Measurements from ENCODE around the gene JMJD8.

Gene JMJD8

DNA sequence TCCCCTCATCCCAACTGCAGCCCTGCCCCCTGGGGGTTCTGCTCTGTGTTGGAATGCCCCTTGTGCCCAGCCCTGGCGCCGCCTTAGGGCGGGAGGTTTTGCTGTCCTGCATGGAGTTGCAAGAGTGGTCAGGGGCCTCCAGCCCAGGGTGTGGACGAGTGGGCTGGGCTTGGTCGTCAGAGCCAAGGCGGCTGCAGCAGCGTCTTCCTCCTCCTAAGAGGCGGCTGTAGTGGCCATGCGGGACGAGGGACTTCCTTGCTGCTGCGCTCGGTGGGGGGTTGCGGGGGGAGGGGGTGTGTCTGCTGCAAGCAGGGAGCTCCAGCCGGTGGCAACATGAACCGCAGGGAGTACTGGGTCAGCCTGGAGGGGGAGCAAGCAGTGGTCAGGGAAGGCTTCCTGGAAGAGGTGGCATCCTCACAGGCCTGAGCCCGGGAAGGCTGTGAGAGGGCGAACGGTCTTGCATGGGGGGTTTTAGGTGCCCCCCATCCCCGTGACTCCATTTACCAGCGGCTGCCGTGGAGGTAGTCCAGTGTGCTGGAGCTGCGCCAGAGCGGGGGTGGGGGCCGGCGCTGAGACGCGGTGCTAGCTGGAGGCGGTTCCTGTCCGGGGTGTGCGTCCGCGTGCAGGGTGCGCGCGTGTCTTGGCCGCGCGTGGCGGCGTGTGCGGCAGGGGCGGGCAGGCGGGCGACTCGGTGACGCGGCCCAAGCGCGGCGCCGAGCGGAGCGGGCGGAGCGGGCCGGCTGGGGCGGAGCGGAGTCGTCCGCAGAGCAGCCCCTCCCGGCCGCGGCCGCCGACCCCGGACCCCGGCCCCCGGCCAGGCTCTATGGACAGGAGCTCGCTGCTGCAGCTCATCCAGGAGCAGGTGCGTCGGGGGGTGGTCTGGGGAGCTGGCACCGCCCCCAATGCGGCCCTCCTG is 8.9 kb downstream of the JMJD8 start, which contains the start of gene RHBDL1:
TSS of gene RHBDL1 (plus strand) at position 704 of the 916 bp plus-strand sequence. CDS start at position 824, 120 bp downstream.
- DNase-seq, result no peak

DNA sequence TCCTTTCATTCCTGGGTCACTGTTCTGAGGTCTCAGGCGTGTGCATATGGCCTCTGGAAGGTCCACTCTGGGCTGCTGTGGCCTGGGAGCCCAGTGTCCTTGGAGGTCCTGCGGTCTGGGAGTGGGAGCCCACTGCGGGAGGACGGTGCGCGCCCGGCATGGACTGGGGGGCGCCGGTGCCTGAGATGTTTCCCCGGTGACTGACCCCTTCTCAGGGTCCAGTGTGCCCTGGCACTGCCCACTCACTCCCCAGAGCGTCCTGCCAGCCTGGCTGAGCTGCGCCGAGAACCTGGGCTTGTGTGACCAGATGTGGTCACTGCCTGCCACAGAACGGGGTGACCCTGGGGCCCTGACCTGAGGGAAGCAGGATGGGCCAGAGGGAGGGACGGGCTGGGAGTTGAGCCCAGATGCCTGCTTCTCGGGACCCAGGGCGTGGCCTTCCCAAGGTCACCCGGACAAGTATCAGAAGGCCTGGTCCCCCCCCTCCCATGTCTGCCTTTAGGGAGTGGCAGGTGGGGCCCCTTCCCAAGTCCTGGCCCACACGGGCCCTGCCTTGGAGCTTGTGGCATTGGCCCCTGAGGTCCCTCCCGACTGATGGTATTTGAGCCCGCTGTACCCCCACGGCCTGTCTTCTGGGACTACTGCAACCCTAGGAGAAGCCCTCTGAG is 9.8 kb downstream of the JMJD8 start:
- no peak for DNase-seq

DNA sequence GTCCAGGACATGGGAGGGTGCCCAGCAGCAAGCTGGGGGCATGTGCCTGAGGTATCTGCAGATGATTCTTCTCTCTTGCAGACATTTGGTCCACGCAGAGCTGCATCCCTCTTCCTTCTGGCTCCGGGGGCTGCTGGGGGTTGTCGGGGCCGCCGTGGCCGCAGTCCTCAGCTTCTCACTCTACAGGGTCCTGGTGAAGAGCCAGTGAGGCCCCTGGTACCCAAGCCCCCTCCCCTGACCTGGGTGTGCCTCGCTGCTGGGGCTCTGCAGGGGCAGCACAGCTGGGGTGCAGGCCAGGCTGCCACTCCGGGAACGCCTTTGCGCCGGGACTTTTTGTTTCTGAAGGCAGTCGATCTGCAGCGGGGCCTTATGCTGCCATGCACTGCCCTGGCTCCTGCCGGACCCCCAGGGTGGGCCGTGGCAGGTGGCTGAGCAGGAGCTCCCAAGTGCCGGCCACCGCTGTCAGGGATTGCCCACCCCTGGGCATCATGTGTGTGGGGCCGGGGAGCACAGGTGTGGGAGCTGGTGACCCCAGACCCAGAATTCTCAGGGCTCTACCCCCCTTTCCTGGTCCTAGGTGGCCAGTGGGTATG is 10.6 kb downstream of the JMJD8 start:
- DNase-seq, result no peak

DNA sequence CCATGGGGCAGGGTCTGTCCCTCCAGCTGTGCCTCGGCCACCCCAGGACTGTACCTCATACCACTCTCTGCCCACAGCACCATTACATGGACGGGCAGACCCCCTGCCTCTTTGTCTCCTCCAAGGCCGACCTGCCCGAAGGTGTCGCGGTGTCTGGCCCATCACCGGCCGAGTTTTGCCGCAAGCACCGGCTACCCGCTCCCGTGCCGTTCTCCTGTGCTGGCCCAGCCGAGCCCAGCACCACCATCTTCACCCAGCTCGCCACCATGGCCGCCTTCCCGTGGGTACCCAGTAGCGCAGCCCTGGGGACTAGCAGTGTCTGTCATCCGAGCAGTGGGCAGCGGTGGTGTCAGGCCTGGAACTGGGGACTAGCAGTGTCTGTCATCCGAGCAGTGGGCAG is 11.3 kb downstream of the JMJD8 start:
- DNase-seq, result no peak

DNA sequence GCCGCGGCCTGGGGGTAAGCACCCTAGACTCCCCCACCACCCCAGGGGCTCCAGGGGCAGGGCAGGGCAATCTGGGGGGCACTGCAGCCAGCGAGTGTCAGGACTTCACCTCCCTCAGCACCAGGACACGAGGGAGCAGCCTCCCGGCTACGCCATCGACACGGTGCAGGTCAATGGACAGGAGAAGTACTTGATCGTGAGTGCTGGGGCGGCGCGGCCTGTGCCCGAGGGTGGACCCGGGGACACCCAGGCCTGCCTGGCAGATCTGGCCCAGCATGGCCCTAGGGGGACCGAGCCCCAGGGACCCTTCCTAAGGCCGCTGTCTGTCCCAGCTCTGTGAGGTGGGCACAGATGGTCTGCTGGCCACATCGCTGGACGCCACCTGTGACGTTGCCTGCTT is 11.8 kb downstream of the JMJD8 start:
- no peak for DNase-seq

DNA sequence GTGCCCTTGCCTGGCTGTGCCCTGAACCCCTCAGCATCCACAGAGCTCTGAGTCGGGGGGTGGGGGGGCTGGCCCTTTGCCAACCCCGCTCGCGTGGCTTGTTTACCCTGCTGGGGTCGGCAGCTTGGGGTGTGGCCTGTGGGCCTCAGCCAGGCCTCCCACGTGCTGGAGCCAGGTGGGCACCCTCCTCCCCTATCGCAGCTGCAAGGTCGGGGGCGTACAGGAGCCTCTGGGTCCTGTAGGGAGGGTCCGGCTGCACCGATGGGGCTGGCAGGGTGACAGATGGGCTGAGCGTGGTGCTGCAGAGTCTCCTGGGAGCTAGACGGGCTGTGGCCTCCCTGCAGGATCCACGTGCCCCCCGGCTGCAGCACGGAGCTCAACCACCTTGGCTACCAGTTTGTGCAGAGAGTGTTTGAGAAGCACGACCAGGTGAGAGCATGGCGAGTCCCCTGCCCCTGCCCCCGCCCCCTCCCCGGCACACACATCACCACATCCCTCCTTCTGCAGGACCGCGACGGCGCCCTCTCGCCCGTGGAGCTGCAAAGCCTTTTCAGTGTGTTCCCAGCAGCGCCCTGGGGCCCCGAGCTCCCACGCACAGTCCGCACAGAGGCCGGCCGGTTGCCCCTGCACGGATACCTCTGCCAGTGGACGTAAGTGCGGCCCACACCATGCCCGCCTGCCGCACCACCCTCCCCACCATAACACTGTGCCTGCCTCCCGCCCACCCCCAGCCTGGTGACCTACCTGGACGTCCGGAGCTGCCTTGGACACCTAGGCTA is 12.6 kb downstream of the JMJD8 start:
- DNase-seq, result no peak

DNA sequence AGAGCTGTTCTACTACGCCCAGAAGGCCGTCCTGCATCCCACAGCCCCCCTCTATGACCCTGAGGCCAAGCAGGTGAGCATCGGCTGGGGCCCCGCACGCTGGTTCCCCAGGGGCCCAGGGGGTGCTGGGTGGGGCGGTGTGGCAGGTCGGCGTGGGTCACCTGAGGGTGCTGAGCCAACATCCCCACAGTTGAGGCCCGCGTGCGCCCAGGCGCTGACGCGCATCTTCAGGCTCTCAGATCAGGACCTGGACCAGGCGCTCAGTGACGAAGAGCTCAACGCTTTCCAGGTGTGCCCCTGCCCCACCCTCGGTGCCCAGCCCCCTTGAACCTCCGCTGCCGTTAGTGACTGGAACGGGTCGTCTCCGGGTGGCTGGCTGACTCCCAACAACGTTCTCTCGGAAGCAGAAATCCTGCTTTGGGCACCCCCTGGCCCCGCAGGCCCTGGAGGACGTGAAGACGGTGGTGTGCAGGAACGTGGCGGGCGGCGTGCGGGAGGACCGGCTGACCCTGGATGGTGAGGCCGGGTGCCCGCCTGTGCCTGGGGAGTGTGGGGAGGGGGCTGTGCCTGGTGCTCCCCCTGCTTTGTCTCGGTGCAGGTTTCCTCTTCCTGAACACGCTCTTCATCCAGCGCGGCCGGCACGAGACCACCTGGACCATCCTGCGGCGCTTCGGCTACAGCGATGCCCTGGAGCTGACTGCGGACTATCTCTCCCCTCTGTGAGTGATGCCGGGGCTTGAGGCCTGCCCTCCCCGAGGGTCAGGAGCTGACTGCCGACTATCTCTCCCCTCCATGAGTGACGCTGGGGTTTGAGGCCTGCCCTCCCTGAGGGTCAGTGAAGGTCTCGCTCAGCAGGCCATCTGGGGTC is 13.4 kb downstream of the JMJD8 start:
- DNase-seq, result no peak

DNA sequence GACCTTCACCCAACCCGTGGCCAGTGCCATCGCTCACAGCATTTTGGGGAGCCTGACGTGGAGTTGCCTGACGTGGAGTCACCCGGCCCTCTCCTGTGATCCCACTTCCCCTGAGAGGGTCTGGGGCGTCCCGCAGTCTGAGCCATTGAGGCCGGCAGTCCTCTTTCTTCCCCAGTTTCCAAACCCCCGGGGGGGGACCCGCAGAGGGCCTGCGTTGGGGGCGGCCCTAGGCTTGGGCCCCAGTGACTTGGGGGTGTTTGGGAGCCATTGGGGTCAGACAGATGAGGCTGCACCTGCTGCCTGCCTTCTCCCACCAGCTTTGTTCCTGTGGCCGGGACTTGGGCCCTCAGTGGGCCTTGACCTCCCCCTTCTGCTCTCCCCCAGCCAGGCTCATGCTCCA is 14.5 kb downstream of the JMJD8 start:
- no peak for DNase-seq

DNA sequence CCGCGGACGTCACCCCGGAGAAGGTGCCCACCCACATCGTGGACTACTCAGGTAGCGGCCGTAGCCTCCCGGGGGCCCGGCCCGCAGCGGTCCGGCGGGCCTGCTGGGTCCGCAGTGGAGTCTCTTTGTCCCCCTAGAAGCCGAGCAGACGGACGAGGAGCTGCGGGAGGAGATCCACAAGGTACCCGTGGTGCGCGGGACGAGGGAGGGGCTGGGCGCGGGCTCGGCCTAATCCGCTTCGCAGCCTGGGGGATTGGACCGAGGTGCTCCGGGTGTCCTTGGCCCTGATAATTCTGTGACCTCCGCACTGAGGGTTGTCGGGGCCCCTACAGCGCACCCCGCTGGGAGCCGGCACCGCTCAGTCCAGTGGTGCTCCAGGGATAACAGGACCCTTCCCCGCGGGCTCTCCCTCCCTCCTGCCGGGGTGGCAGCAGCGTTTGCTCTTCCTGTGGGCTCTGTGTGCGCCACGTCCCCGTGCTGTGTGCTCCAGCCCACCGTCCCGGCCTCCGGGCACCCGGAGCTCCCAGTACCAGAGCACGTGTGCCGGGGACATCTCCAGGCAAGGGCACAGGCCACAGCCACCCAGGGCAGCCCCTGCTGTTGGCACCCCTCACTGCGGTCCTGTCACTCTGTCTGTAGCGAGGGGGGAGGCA is 15.5 kb downstream of the JMJD8 start:
- no peak for DNase-seq

DNA sequence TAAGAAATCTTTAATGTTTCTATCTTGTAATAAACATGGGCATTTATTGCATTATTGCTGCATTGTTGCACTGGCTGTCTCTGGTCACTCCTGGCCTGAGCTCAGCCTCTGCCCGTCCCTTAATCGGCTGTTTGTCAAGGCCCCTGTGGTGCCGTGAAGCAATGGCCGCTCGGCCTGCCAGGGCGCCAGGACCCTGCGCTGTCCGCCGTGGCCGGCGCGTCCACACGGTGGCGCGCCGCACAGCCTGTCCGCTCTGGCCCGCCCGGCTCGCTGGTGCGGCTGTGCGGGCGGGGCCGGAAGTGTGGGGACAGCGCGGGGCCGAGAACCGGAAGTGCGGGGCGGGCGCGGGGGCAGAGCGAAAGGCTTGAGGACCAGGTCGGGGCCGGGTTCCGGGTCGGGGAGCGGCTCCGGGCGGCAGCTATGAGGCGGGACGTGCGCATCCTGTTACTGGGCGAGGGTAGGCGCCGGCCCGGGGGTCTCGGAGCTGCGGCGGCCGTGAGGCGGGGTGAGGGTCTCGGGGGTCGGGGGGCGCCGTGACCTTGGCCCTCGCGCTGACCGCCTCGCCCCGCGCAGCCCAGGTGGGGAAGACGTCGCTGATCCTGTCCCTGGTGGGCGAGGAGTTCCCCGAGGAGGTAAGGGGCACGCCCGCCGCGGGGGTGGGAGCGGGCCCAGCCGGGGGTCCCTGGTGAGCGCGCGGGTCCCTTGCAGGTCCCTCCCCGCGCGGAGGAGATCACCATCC is 16.2 kb downstream of the JMJD8 start, which contains the start of gene RHOT2:
TSS of gene RHOT2 (plus strand) at position 353 of the 739 bp plus-strand sequence. CDS start at position 421, 68 bp downstream.
- peak; percentile 96 for DNase-seq

DNA sequence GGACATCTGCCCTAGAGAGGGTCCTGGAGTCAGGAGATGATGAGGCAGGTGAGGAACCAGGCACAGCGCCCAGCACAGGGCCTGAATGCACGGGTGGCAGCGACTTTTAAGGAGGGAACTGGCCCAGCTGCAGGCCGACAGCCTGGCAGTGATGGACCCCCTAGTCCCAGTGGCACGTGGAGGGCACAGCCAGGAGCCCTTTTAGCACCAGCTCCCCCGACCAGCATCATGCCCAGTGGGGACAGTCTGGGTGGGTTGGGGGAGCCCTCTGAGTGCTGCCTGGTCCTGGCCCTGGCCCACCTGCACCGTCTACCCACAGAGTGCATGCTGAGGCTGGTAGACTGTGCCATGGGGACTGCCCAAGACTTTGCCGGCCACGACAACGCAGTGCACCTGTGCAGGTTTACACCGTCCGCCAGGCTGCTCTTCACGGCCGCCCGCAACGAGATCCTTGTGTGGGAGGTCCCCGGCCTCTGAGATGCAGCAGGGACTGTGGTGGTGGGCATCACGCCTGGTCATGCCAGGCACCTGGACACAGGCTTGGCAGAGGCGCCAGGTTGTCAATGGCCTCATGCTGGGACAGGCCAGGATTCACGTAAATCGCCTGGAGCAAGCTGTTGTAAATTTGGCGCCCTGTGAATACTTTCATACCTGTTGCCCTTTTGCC is 16.9 kb downstream of the JMJD8 start:
- DNase-seq, result no peak

DNA sequence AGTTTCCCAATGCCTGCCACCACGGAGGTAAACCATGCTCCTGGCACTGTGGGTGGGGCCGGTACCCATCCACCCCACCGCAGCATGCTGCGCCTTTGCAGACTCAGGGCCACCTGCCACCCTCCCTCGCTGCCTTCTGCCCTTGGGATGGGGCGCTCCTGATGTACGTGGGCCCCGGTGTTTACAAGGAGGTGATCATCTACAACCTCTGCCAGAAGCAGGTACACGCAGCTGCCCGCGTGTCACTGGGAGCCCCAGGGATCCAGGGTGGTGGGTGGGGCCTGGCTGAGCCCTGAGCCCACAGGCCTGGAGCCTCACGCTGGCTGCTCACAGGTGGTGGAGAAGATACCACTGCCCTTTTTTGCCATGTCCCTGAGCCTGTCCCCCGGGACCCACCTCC is 17.6 kb downstream of the JMJD8 start:
- no peak for DNase-seq

DNA sequence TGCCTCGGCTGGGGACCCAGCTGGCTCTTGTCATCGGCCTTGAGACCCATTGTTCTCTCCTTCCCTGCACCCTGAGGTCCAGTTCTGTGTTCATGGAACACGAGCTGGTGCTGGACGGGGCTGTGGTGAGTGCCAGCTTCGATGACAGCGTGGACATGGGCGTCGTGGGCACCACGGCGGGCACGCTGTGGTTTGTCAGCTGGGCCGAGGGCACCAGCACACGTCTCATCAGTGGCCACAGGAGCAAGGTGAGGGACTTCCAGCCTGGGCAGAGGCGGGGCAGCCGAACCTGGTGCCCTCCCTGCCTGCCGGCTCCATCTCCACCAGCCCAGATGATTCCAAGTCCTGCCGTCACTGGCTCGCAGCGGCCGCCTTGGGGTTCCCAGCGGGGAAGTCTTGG is 21.5 kb downstream of the JMJD8 start:
- no peak for DNase-seq

DNA sequence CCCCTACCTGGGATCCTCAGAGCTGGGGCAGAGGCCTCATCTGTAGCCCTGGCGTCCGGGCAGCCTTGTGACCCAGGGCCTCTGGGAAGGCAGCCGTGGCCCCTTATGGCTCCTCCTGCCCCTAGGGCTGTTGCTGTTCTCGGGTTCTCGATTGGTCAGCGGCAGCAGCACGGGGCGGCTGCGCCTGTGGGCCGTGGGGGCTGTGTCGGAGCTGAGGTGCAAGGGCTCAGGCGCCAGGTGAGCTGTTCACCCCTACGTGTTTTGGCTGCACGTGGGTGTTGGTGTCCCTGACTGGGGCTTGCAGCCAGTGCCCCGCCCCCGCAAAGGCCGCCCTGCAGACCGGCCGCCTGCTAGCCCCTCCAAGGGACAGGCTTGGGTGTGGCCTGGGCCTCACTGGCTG is 22.0 kb downstream of the JMJD8 start:
- DNase-seq, result no peak

DNA sequence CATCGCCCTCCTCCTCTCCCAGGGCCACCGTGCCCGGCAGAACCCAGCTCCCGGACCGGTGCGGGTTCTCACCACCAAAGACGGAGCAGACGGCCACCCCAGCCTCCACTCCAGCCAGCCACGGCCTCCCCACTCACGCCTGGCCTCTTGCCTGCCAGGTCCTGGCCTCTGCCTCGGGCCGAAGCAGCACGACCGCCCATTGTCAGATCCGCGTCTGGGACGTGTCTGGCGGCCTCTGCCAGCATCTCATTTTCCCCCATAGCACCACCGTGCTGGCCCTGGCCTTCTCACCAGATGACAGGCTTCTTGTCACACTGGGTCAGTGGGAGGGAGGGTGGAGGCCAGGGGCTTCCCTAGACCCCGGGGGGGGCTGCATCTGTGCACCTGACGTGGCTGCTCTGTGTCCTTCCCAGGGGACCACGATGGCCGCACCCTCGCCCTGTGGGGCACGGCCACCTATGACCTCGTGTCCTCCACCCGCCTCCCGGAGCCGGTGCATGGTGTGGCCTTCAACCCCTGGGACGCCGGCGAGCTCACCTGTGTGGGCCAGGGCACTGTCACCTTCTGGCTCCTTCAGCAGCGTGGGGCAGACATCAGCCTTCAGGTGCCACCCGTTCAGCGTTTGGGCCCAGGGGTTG is 22.8 kb downstream of the JMJD8 start:
- DNase-seq, result no peak

DNA sequence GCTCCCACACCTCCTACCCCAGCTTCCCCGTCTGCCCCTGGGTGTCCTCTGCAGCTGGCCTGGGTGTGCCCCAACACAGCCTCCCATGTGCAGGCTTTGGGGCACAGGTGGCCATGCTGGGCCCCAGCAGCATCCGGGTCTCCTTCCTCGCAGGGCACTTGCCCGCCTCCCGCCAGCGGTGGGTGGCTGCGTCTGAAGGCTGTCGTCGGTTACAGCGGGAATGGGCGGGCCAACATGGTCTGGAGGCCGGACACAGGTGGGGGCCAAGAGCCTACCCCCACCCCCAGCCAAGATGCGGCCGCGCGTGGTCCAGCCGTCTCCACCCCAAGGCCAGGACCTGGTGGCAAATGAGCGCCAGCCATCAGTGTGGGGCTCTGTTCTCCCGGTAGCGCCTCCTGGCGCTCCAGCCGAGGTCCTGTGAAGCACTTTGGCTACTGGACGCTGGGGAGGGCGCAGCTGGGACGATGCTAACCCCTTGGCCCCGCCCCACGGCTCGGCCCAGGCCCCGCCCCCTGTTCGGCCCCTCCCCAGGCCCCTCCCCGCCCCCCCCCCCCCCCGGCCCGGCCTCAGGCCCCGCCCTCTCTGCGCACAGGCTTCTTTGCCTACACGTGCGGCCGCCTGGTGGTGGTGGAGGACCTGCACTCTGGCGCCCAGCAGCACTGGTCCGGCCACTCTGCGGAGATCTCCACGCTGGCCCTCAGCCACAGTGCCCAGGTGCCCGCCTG is 23.5 kb downstream of the JMJD8 start:
- DNase-seq, result peak; percentile 72

DNA sequence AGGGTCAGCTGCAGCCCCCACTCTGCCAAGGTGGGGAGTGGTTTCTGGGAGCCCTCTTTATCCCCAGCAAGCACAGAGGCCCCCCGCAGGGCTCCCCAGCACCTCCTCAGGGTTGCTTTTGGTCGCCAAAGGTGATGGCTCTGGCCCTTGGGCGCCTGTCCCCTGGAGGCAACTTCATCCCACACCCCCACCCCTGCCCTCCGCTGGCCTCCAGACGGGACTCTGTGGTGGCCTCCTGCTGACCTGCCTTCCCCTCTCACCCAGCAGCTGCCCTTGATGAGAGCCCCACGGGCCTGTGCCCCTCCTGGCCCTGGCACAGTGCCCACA is 24.0 kb downstream of the JMJD8 start:
- no peak for DNase-seq

DNA sequence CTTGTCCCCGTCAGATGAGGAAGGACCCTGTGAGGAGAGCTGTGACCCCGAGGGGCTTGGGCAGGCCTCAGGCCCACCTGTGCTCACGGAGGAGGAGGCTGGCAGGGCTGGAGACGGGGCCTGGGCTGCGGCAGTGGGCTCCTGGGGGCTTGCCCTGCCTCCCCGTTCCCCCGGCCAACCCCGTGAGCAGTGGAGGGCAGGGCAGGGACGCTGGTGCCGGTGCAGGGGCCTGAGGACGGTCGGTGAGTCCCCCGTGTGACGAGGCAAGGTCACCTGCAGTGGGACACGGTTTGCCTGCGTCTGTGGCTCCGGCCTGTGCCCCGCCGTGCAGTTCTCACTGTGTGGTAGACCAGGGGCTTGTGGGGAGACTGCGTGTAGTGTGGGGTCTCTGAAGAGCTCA is 24.5 kb downstream of the JMJD8 start:
- no peak for DNase-seq

Measured in stimulated activated CD4-positive, alpha-beta T cell treated with anti-CD3 and anti-CD28 coated beads, Interleukin-4, amount 100 ng/mL, for 1 hour (primary cell).